Esophagus squamous epithelium (tissue), 4 donors: Measurements from ENCODE around the gene SASH3.

Source experiments
- CTCF ChIP-seq, 6 experiments: fragments of 450-650 bp in 4 of 6; fragments of 200-600 bp in 2 of 6; sonication (generic) in 2 of 6; IDR thresholded peaks; one replicate each; pipeline ENCODE4 v1.5.1; 2016 to 2019; ENCODE audit warnings: antibody characterized with exemption in 6 of 6, mild to moderate bottlenecking in 4 of 6, moderate library complexity in 4 of 6
- POLR2A ChIP-seq, 4 donors: fragments of 450-650 bp; IDR thresholded peaks; one replicate each; pipeline ENCODE4 v1.6.1; 2017; ENCODE audit warnings: antibody characterized with exemption in 4 of 4, mild to moderate bottlenecking in 4 of 4, moderate library complexity in 3 of 4

GRCh38 chrX:129785160-129785947, 5.6 kb downstream of the SASH3 start:
- no peak for TF ChIP-seq CTCF (IDR thresholded peaks at IDR 0.05)
- no peak for TF ChIP-seq POLR2A (IDR thresholded peaks at IDR 0.05)
